ENCODE data around the gene BCORL1. TPM values are rescaled to one million over a fixed set of nuclear protein-coding genes. Genes with fewer than 3 reads are reported as not detected.
A peak's percentile ranks its signal among the peaks of the same experiment; 100 is the strongest.

Gene BCORL1
- total and polyA plus RNA-seq, 2 of the 8 experiments (the other 6 are each of a cell fraction or from before 2014, with no cell fraction given): 1.4 to 6.2 TPM

DNA sequence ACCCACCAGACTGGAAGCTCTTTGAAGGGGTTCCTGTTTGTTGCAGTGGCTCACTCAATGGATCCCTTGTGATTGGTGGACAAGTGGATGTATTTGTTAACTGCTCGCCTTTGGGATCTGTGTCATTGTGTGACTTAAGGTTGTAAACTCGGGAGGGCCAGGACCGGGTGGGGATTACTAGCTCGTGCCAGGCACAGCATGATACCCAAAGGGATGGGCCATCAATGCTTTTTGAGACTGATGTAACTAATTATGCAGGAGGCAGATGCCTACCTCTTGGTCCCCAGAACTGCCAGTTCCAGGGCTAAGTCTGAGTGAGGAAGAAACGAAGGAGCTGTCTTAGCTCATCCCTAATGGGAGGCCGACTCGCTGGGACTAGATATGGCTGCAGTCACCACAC lies 48.7 kb upstream of the BCORL1 start:
- H3K23ac ChIP-seq (ENCODE audit: insufficient read length): no peak overlapping the region
- H3K4me3 ChIP-seq (ENCODE audit: extremely low read depth in 1 of 4, insufficient read depth in 2 of 4, low read depth in 3 of 4, low read length in 4 of 4): peak overlapping the region in 1 of 4 experiments; percentile 28; a peak in 1 of 8 replicates
- H3K4me2 ChIP-seq (ENCODE audit: insufficient read depth in 1 of 2, low read depth in 2 of 2, low read length in 2 of 2): peak overlapping the region; percentile 38 to 71; a peak in 3 of 4 replicates
- no peak overlapping the region for H3K18ac ChIP-seq (ENCODE audit: extremely low read depth, low read length)
- H3K4me1 ChIP-seq (replicated peaks in 1 of 4; ENCODE audit: control insufficient read depth in 3 of 4, insufficient read depth in 4 of 4, low read length in 3 of 4): peaks cover 0 to 5% (median 3%) of the 10 kb centered on the region in 4 experiments; a peak in 5 of 7 replicates
- no peak overlapping the region for H3K56ac ChIP-seq (replicated peaks; ENCODE audit: insufficient read length, low read depth, low read length)
- no peak overlapping the region for H3K4ac ChIP-seq (replicated peaks; ENCODE audit: insufficient read length, low read depth, low read length)
- WGBS, 2 experiments (ENCODE audit: extremely low coverage in 1 of 2, insufficient coverage in 1 of 2, insufficient read length in 1 of 2, insufficient replicate concordance in 2 of 2, low coverage in 1 of 2, low lambda C conversion rate in 2 of 2, missing lambda C conversion rate in 1 of 2): 9% methylated on average over 6 of the region's 7 CpGs; no CpG with 5 or more reads in 1 of the 2 experiments
- H4K91ac ChIP-seq (replicated peaks; ENCODE audit: insufficient read length, low read length): no peak overlapping the region
- H4K20me1 ChIP-seq (replicated peaks in 1 of 2; ENCODE audit: control insufficient read depth in 1 of 2, insufficient read depth in 2 of 2, low read length in 2 of 2): peaks cover 0 to 3% of the 10 kb centered on the region in 2 experiments
- H3K27ac ChIP-seq (ENCODE audit: low read depth, low read length): no peak overlapping the region
- H2AFZ ChIP-seq (ENCODE audit: low read length): no peak overlapping the region
- H2BK5ac ChIP-seq (ENCODE audit: low read depth, low read length): no peak overlapping the region
- no peak overlapping the region for H3K9ac ChIP-seq (replicated peaks in 1 of 4; ENCODE audit: extremely low read depth in 1 of 4, low read depth in 3 of 4, low read length in 3 of 4)
- no peak overlapping the region for H2BK12ac ChIP-seq (ENCODE audit: low read depth, low read length)
- FAIRE-seq (no peak), DNase-seq (ENCODE audit: low read depth in 1 of 2, low spot score in 2 of 2) (no peak)
- TF ChIP-seq SUZ12 (IDR thresholded peaks at IDR 0.05; ENCODE audit: low read length) (peak; percentile 4; the same call in 1 of the 2 replicates), CBX8 (IDR thresholded peaks at IDR 0.05; ENCODE audit: borderline replicate concordance, low read depth, low read length) (no peak)
- H3K79me1 ChIP-seq (ENCODE audit: low read depth, low read length): no peaks in the 10 kb centered on the region
- peaks cover 34 to 51% (median 48%) of the 10 kb centered on the region in 4 experiments for H3K27me3 ChIP-seq (replicated peaks in 1 of 4; ENCODE audit: control insufficient read depth in 3 of 4, extremely low read depth in 1 of 4, insufficient read depth in 3 of 4, low read length in 3 of 4)
- ChIA-PET CTCF (ENCODE audit: partially characterized antibody) (interaction anchor here (0.9 to 1.5 kb wide), 4 partner anchors 13 to 95 kb away, joined by 3 to 4 read pairs (median 4); no protein-coding TSS in a partner anchor), POLR2A (ENCODE audit: partially characterized antibody) (interaction anchor here (0.9 to 3.1 kb wide), 4 partner anchors 20 to 50 kb away, joined by 3 to 9 read pairs (median 4); partner anchors contain the start of gene UTP14A)
- no peak overlapping the region for H2BK20ac ChIP-seq (ENCODE audit: low read length)
- H4K8ac ChIP-seq (ENCODE audit: extremely low read depth, insufficient read depth, low read length): no peak overlapping the region
- no peak overlapping the region for H2BK120ac ChIP-seq (replicated peaks; ENCODE audit: low read depth, low read length)
- no peaks in the 10 kb centered on the region; the same call in 1 of the 2 replicates for H3K23me2 ChIP-seq (ENCODE audit: low read depth, low read length)
- peaks cover 0 to 5% (median 2%) of the 10 kb centered on the region in 4 experiments; a peak in 3 of 8 replicates for H3K36me3 ChIP-seq (ENCODE audit: control insufficient read depth in 2 of 4, insufficient read depth in 4 of 4, low read length in 3 of 4)
- no peaks in the 10 kb centered on the region for H3K9me3 ChIP-seq (ENCODE audit: insufficient read depth in 2 of 2, low read depth in 1 of 2, low read length in 1 of 2)
- H4K5ac ChIP-seq (ENCODE audit: insufficient read length, low read depth, low read length): no peak overlapping the region
- H2AK5ac ChIP-seq (ENCODE audit: low read depth, low read length): no peak overlapping the region
- no peak overlapping the region for H2BK15ac ChIP-seq (ENCODE audit: low read length)
- no peak overlapping the region for H3K14ac ChIP-seq (ENCODE audit: insufficient read length)
- no peaks in the 10 kb centered on the region for H3K79me2 ChIP-seq (ENCODE audit: control insufficient read depth in 1 of 2, insufficient read depth in 2 of 2, low read length in 2 of 2)
